ENCODE results near the gene TMEM163. TPM values are rescaled to one million over a fixed set of nuclear protein-coding genes. Genes with fewer than 3 reads are reported as not detected.

The TMEM163 gene
- total RNA-seq, 2 experiments from 2014 or later, result not detected

DNA sequence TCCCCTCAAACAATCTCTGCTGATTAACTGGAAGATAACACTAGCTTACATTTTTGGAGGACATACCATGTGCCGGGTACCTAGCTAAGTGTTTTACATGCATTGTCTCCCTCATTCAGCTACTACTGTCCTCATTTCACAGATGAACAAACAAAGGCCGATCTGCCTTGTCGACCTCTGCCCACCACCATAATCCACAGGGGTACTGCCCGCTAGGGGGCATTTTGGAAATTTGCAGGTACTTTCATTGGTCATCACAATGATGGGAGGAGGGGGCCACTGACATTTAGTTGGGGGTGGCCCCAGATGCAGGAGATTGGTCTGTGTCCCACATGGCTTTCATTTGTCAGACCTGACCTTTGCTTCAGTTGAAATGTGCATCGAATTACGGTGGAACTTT is 3.9 kb upstream of the TMEM163 start:
- ChIA-PET POLR2A (no interaction called here), CTCF (interaction anchor here (1.0 kb wide), 1 partner anchor 18 kb away, joined by 3 read pairs; no protein-coding TSS in a partner anchor)
- no peak for TF ChIP-seq CTCF (IDR thresholded peaks at IDR 0.05)
- ATAC-seq (no peak), DNase-seq (no peak)
- intact Hi-C loops (cut with micrococcal nuclease), result no loop called here
- H3K4me3 Mint-ChIP-seq, result no peak overlapping the region
- no peaks in the 10 kb centered on the region for H3K36me3 Mint-ChIP-seq (ENCODE audit: low read depth)
- H3K4me1 Mint-ChIP-seq (ENCODE audit: low read depth), result peaks cover under 1% of the 10 kb centered on the region
- H3K9me3 Mint-ChIP-seq, result no peaks in the 10 kb centered on the region
- H3K27me3 Mint-ChIP-seq, result peaks cover 41% of the 10 kb centered on the region
- H3K27ac Mint-ChIP-seq, result no peak overlapping the region

DNA sequence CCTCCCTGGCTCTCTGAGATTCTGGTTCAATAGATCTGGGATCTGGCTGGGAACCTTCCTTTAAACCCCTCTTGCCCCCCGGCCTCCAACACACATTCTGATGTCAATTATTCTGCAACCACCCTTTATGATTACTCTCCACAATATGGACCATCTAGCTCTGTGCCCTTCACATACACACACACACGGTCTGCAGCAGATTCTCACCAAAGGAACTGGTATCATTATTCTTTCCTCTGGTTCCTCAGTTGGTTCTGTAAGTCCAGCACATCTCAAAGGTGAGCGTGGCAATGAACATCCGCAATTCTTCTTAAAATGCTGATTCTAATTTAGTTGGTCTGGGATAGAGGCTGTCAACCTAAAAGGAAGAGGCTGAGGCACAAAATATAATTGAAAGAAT is 2.8 kb upstream of the TMEM163 start:
- Mint-ChIP-seq H3K27ac (no peak overlapping the region), H3K9me3 (no peaks in the 10 kb centered on the region), H3K4me3 (no peak overlapping the region), H3K36me3 (ENCODE audit: low read depth) (no peaks in the 10 kb centered on the region), H3K27me3 (peaks cover 49% of the 10 kb centered on the region), H3K4me1 (ENCODE audit: low read depth) (peaks cover 3% of the 10 kb centered on the region)
- no peak for TF ChIP-seq CTCF (IDR thresholded peaks at IDR 0.05)
- ChIA-PET POLR2A (no interaction called here), CTCF (no interaction called here)
- intact Hi-C loops (cut with micrococcal nuclease), result no loop called here
- ATAC-seq, result no peak
- no peak for DNase-seq

DNA sequence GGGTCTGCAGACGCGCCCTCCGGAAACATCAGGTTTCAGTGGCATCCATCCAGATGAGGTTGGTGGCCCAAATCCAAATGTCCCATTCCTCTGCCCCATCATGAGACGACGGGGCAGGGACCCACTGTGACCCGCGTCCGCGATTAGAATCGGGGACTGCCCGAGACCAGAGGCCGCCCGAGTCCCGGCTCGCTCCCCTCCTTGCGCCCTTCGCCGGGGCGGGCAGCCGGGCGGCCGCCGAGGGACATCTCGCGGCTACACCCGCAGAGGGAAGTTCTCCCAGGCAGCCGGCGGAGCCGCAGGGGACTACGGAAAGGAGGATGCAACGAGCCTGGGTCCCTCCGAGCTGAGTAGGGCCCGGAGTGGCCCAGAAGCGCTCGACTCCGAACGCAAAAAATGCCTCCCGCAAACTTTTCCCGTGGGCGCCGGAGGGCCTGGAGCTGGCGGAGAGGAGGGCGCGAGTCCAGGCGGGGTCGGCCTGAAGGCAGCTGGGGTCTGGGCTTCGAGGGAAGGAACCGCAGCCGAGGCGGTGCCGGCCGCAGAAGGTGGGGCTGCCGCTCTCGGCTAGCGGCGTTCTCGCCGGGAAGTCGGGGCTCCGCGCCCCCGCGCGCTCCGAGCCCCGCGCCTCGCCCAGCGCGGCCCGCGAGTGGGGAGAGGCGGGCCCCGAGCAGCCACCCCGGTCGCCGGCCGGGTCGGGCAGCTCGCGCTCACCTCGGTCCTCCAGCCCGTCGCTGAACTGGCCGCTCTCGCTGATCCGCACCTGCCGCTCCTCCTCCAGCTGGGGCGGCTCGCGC is 580 bp downstream of the TMEM163 start:
- DNase-seq (no peak), ATAC-seq (no peak)
- POLR2A ChIA-PET, result interaction anchor here (0.6 kb wide), 1 partner anchor 33 kb away, joined by 3 read pairs; no protein-coding TSS in a partner anchor
- peaks cover 69% of the 10 kb centered on the region for H3K27me3 Mint-ChIP-seq
- H3K9me3 Mint-ChIP-seq, result no peaks in the 10 kb centered on the region
- no peak for TF ChIP-seq CTCF (IDR thresholded peaks at IDR 0.05)
- CTCF ChIA-PET, result no interaction called here
- H3K4me3 Mint-ChIP-seq, result peak overlapping the region; percentile 56
- intact Hi-C loops (cut with micrococcal nuclease), result no loop called here
- peaks cover 26% of the 10 kb centered on the region for H3K4me1 Mint-ChIP-seq (ENCODE audit: low read depth)
- H3K27ac Mint-ChIP-seq, result no peak overlapping the region
- no peaks in the 10 kb centered on the region for H3K36me3 Mint-ChIP-seq (ENCODE audit: low read depth)

DNA sequence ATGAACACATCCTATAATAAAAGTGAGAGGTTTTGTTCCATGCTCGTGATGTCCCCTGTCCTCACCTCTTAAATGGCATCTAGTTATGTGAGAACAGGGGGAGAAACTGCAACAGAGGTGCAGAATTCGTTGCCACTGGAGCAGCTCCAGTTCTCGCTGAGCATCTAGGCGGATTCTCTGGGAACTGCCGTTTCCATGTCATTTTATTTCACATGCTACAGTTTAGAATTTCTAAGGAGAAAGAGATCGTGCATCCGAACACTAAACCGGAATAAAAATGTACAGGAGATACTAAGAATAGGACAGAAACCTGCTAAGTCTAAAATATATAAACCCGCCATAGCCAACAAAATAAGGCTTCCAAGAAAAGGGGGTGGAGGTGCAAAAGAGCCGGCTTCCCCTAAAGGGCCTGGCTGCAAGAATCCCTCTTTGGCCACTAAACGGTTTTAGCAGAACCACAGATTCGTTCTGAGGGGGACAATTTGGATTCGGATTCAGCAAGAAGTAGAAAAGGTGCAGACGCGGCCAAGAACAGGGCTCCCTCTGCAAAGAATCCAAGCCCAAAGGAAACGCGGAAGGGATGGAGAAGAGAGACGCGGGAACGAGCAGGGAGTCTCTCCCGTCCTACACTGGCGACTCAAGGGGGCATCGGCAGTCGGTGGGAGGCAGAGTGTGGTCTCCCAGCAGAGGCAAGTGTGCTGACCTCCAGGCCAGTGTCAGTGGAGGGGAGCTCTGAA is 1.3 kb downstream of the TMEM163 start:
- POLR2A ChIA-PET, result no interaction called here
- CTCF ChIA-PET, result interaction anchor here (2.0 kb wide), 1 partner anchor 266 kb away, joined by 4 read pairs; no protein-coding TSS in a partner anchor
- H3K27ac Mint-ChIP-seq, result no peak overlapping the region
- peaks cover 68% of the 10 kb centered on the region for H3K27me3 Mint-ChIP-seq
- no peak for DNase-seq
- intact Hi-C loops (cut with micrococcal nuclease), result no loop called here
- peaks cover 31% of the 10 kb centered on the region for H3K4me1 Mint-ChIP-seq (ENCODE audit: low read depth)
- ATAC-seq, result no peak
- peak overlapping the region; percentile 42 for H3K4me3 Mint-ChIP-seq
- H3K36me3 Mint-ChIP-seq (ENCODE audit: low read depth), result no peaks in the 10 kb centered on the region
- no peak for TF ChIP-seq CTCF (IDR thresholded peaks at IDR 0.05)
- no peaks in the 10 kb centered on the region for H3K9me3 Mint-ChIP-seq
